CD14-positive monocyte (primary cell): ENCODE measurements around the gene FAM47E. TPM values are rescaled to one million over a fixed set of nuclear protein-coding genes. Genes with fewer than 3 reads are reported as not detected.

Source experiments
- DNase-seq, 3 donors: peaks; one replicate each; pipeline ENCODE4 v3.0.0-alpha.2; 2011 to 2022
- H2AFZ ChIP-seq: 2 replicates; pipeline ENCODE4 v1.6.0; 2012; ENCODE audit warnings: mild to moderate bottlenecking, low read depth, low read length, inconsistent platforms; ENCODE audit not compliant: insufficient read depth, poor library complexity, severe bottlenecking
- H3K27ac ChIP-seq, 2 donors: 1 replicate in 1 of 2; 2 replicates in 1 of 2; pipeline ENCODE4 v1.5.1; 2012 to 2013; ENCODE audit warnings: low read length in 2 of 2, control low read depth in 1 of 2, inconsistent platforms in 1 of 2, low read depth in 1 of 2, mild to moderate bottlenecking in 1 of 2
- H3K27me3 ChIP-seq, 2 donors: one replicate each; pipeline versions ENCODE4 v1.6.0 to v1.6.1; 2011 to 2013; ENCODE audit warnings: low read length in 2 of 2; ENCODE audit not compliant: control insufficient read depth in 2 of 2, insufficient read depth in 2 of 2
- H3K36me3 ChIP-seq, 2 donors: replicated peaks in 1 of 2; 1 replicate in 1 of 2; 2 replicates in 1 of 2; pipeline versions ENCODE4 v1.5.1 to v1.6.1; 2012 to 2013; ENCODE audit warnings: low read length in 2 of 2, control low read depth in 1 of 2, inconsistent platforms in 1 of 2, mild to moderate bottlenecking in 1 of 2; ENCODE audit not compliant: insufficient read depth in 2 of 2, control insufficient read depth in 1 of 2
- H3K4me1 ChIP-seq, 2 donors: 1 replicate in 1 of 2; 2 replicates in 1 of 2; pipeline versions ENCODE4 v1.5.1 to v1.6.1; 2012 to 2013; ENCODE audit warnings: low read length in 2 of 2, control low read depth in 1 of 2, inconsistent platforms in 1 of 2, mild to moderate bottlenecking in 1 of 2, moderate library complexity in 1 of 2; ENCODE audit not compliant: insufficient read depth in 2 of 2, control insufficient read depth in 1 of 2
- H3K4me2 ChIP-seq: replicated peaks from 2 replicates; pipeline ENCODE3; 2012; ENCODE audit warnings: low read length, moderate library complexity, mild to moderate bottlenecking; ENCODE audit not compliant: poor library complexity, severe bottlenecking; ENCODE audit errors: extremely low read depth
- H3K4me3 ChIP-seq, 3 experiments: fragments of 200-600 bp in 1 of 3; sonication (generic) in 1 of 3; replicated peaks in 1 of 3; 1 replicate in 2 of 3; 2 replicates in 1 of 3; pipeline ENCODE4 v1.5.1; 2011 to 2013; ENCODE audit warnings: low read length in 3 of 3, mild to moderate bottlenecking in 3 of 3, control low read depth in 2 of 3, low read depth in 2 of 3, inconsistent platforms in 1 of 3, moderate library complexity in 1 of 3
- H3K79me2 ChIP-seq: 2 replicates; pipeline ENCODE4 v1.6.0; 2012; ENCODE audit warnings: mild to moderate bottlenecking, control low read depth, inconsistent platforms, low read length, moderate library complexity; ENCODE audit not compliant: insufficient read depth
- H3K9ac ChIP-seq: 2 replicates; pipeline ENCODE4 v1.6.0; 2017; ENCODE audit warnings: low read length, mild to moderate bottlenecking; ENCODE audit not compliant: insufficient read depth, poor library complexity, severe bottlenecking
- H3K9me3 ChIP-seq, 2 donors: replicated peaks in 1 of 2; 1 replicate in 1 of 2; 2 replicates in 1 of 2; pipeline versions ENCODE4 v1.5.1 to v1.6.1; 2012 to 2013; ENCODE audit warnings: low read length in 2 of 2, control low read depth in 1 of 2; ENCODE audit not compliant: control insufficient read depth in 1 of 2, insufficient read depth in 1 of 2
- H4K20me1 ChIP-seq: 2 replicates; pipeline ENCODE4 v1.6.0; 2012; ENCODE audit warnings: mild to moderate bottlenecking, low read length, control low read depth, moderate library complexity; ENCODE audit not compliant: insufficient read depth
- H3K27ac Mint-ChIP-seq, 7 donors: one replicate each; pipeline ENCODE4 v1.8.0; 2020; ENCODE audit warnings: mild to moderate bottlenecking in 7 of 7, mixed read lengths in 7 of 7, moderate library complexity in 6 of 7, inconsistent platforms in 2 of 7
- H3K27me3 Mint-ChIP-seq, 3 donors: one replicate each; pipeline ENCODE4 v1.8.0; 2021 to 2022; ENCODE audit warnings: low read depth in 3 of 3, mild to moderate bottlenecking in 3 of 3, mixed read lengths in 3 of 3, moderate library complexity in 3 of 3, inconsistent platforms in 1 of 3
- H3K36me3 Mint-ChIP-seq, 2 donors: one replicate each; pipeline ENCODE4 v1.8.0; 2020; ENCODE audit warnings: mixed read lengths in 2 of 2, inconsistent platforms in 1 of 2, mild to moderate bottlenecking in 1 of 2
- H3K4me1 Mint-ChIP-seq: one replicate; pipeline ENCODE4 v1.8.0; 2020; ENCODE audit warnings: mild to moderate bottlenecking, mixed read lengths
- H3K4me3 Mint-ChIP-seq, 2 donors: one replicate each; pipeline ENCODE4 v1.8.0; 2020; ENCODE audit warnings: mild to moderate bottlenecking in 2 of 2, mixed read lengths in 2 of 2, moderate library complexity in 1 of 2
- H3K9me3 Mint-ChIP-seq, 7 donors: one replicate each; pipeline ENCODE4 v1.8.0; 2020 to 2022; ENCODE audit warnings: mixed read lengths in 7 of 7, mild to moderate bottlenecking in 6 of 7, moderate library complexity in 6 of 7, inconsistent platforms in 2 of 7
- WGBS: methylation state at CpG from one replicate; pipeline ENCODE4 v1.1.5; 2013; ENCODE audit warnings: missing lambda C conversion rate; ENCODE audit not compliant: insufficient coverage; 5-methylcytosine and 5-hydroxymethylcytosine counted together
- intact Hi-C, 2 donors: fragments of 100-400 bp; cut with micrococcal nuclease; formaldehyde crosslinking; loops; one replicate each; pipeline versions ENCODE4 v1.15.0 to v1.15.1; 2023
- polyA plus RNA-seq, 3 donors: library from polyadenylated mRNA; depleted of rRNA in 1 of 3; unstranded in 2 of 3; stranded (reverse) in 1 of 3; fragments of 300-500 nt in 2 of 3; fragments of >200 nt in 1 of 3; fragmentation: Illumina TruSeq in 2 of 3; gene quantifications; 1 replicate in 2 of 3; 2 replicates in 1 of 3; pipeline ENCODE4 v1.2.3, GENCODE V29; 2012 to 2021
- TF ChIP-seq, protein P1 (sequence below): fragments of 200-600 bp; IDR thresholded peaks from one replicate; pipeline ENCODE4 v1.8.0; 2022; ENCODE audit warnings: antibody characterized with exemption, mild to moderate bottlenecking

Gene FAM47E
- polyA plus RNA-seq, 3 donors = 0.31 TPM; not detected in 2

DNA sequence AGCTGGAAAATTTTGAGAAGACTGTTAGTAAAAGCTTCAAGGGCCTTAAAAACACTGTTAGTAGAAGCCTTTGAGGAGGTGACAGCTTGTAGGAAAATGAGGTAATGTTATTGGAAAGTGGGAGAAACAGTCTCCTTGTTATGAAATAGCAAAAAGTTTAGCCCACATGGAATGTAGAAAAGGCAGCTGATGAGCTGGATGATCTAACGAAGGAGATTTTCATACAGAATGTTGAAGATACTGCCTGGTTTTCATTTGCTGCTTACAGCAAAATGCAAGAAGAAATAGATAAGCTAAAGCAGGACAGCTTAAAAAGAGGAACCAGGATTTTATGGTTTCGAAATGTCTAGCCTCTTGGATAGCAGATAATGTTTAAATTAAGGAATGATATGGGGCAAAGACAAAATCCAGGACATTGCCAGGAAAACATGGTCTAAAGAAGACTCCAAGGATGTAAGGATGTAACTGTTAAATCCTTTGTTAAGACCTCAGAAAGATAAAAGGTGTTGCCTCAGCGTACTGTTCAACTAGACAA lies 44.8 kb downstream of the FAM47E start:
- peak in 2 of 3 donors; percentile 14 to 48 for DNase-seq
- H3K4me2 ChIP-seq = no peak overlapping the region
- no peaks in the 10 kb centered on the region for H3K27me3 ChIP-seq
- WGBS = 70% methylated on average over 3 of the region's 3 CpGs
- no peak overlapping the region for H3K4me3 Mint-ChIP-seq
- intact Hi-C loops = no loop called here
- no peak overlapping the region for H3K27ac ChIP-seq
- H3K79me2 ChIP-seq = no peaks in the 10 kb centered on the region
- H3K9me3 Mint-ChIP-seq = peaks cover 0 to 20% (median 7%) of the 10 kb centered on the region in 7 donors
- H3K9me3 ChIP-seq = peaks cover 3 to 5% of the 10 kb centered on the region in 2 donors
- peaks cover 30 to 34% of the 10 kb centered on the region in 2 donors for H3K4me1 ChIP-seq
- H3K36me3 ChIP-seq = no peaks in the 10 kb centered on the region
- peaks cover 53% of the 10 kb centered on the region for H3K4me1 Mint-ChIP-seq
- no peak overlapping the region for H3K9ac ChIP-seq
- H3K36me3 Mint-ChIP-seq = peaks cover 0 to 4% of the 10 kb centered on the region in 2 donors
- peaks cover 0 to 1% (median 0%) of the 10 kb centered on the region in 3 donors for H3K27me3 Mint-ChIP-seq
- H3K27ac Mint-ChIP-seq = no peak overlapping the region
- H3K4me3 ChIP-seq = no peak overlapping the region
- TF ChIP-seq, protein P1, sequence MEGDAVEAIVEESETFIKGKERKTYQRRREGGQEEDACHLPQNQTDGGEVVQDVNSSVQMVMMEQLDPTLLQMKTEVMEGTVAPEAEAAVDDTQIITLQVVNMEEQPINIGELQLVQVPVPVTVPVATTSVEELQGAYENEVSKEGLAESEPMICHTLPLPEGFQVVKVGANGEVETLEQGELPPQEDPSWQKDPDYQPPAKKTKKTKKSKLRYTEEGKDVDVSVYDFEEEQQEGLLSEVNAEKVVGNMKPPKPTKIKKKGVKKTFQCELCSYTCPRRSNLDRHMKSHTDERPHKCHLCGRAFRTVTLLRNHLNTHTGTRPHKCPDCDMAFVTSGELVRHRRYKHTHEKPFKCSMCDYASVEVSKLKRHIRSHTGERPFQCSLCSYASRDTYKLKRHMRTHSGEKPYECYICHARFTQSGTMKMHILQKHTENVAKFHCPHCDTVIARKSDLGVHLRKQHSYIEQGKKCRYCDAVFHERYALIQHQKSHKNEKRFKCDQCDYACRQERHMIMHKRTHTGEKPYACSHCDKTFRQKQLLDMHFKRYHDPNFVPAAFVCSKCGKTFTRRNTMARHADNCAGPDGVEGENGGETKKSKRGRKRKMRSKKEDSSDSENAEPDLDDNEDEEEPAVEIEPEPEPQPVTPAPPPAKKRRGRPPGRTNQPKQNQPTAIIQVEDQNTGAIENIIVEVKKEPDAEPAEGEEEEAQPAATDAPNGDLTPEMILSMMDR = no peak
- no peak overlapping the region for H2AFZ ChIP-seq
- H4K20me1 ChIP-seq = no peaks in the 10 kb centered on the region

DNA sequence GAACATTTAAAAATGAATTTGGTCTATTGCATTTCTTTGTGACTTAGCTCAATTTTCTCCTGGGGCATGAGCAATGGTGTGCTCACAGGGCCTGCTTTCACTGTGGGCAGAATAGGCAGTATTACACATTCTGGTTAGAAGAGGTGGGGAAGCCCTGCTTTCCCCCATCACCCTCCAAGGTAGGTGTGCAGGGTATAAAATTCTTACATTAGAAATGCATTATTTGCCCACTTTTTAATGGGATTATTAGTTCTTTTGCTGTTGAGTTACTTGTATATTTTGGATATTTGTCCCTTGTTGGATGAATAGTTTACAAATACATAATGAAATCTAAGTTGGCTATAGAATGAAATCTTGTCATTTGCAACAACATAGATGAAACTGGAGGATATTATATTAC lies 46.7 kb downstream of the FAM47E start:
- peaks cover 0 to 4% of the 10 kb centered on the region in 2 donors for H3K36me3 Mint-ChIP-seq
- TF ChIP-seq, protein P1 = no peak

More for the DNA sequence above, 46.7 kb downstream of the FAM47E start:
- Histone ChIP-seq H3K4me1 (peaks cover 49 to 52% of the 10 kb centered on the region in 2 donors), H3K4me3 (no peak overlapping the region), H3K27ac (no peak overlapping the region), H2AFZ (no peak overlapping the region), H3K79me2 (no peaks in the 10 kb centered on the region), H3K9me3 (peaks cover 3 to 5% of the 10 kb centered on the region in 2 donors), H3K36me3 (no peaks in the 10 kb centered on the region), H3K9ac (no peak overlapping the region), H3K27me3 (no peaks in the 10 kb centered on the region), H4K20me1 (no peaks in the 10 kb centered on the region), H3K4me2 (no peak overlapping the region)
- no peak for DNase-seq
- H3K4me3 Mint-ChIP-seq = no peak overlapping the region
- intact Hi-C loops = no loop called here
- H3K27me3 Mint-ChIP-seq = no peaks in the 10 kb centered on the region
- no peak overlapping the region for H3K27ac Mint-ChIP-seq
- H3K9me3 Mint-ChIP-seq = peaks cover 0 to 20% (median 7%) of the 10 kb centered on the region in 7 donors
- peaks cover 63% of the 10 kb centered on the region for H3K4me1 Mint-ChIP-seq
